OCI-LY1 (cell line): ENCODE results near the gene GABPA.

Experiments
- H2AFZ ChIP-seq: fragments of 200-600 bp; sonication (generic), shearing (Covaris generic); 2 replicates; pipeline ENCODE4 v1.6.0; 2014; ENCODE audit warnings: antibody characterized with exemption, mild to moderate bottlenecking, low read length
- H3F3A ChIP-seq: fragments of 200-600 bp; sonication (generic), shearing (Covaris generic); 2 replicates; pipeline ENCODE4 v1.6.0; 2014; ENCODE audit warnings: mild to moderate bottlenecking, antibody characterized with exemption, low read length, moderate library complexity; ENCODE audit not compliant: insufficient read depth
- H3K27ac ChIP-seq: fragments of 200-600 bp; sonication (generic); 2 replicates; pipeline ENCODE4 v1.5.1; 2014; ENCODE audit warnings: low read length, mixed run types, mild to moderate bottlenecking, low read depth; ENCODE audit not compliant: poor library complexity, severe bottlenecking
- H3K27me3 ChIP-seq: fragments of 200-600 bp; sonication (generic); 2 replicates; pipeline ENCODE4 v1.6.0; 2014; ENCODE audit warnings: antibody characterized with exemption, mild to moderate bottlenecking, low read length, moderate library complexity; ENCODE audit not compliant: insufficient read depth
- H3K36me3 ChIP-seq: fragments of 200-600 bp; sonication (generic); 2 replicates; pipeline ENCODE4 v1.6.1; 2014; ENCODE audit warnings: mild to moderate bottlenecking, antibody characterized with exemption, low read length, moderate library complexity, mixed read lengths; ENCODE audit not compliant: insufficient read depth
- H3K4me1 ChIP-seq: fragments of 200-600 bp; sonication (generic); 2 replicates; pipeline ENCODE4 v1.5.1; 2014; ENCODE audit warnings: mild to moderate bottlenecking, low read length, moderate library complexity; ENCODE audit not compliant: insufficient read depth, severe bottlenecking
- H3K4me2 ChIP-seq: fragments of 200-600 bp; sonication (generic), shearing (Covaris generic); 2 replicates; pipeline ENCODE4 v1.6.1; 2014; ENCODE audit warnings: low read length
- H3K4me3 ChIP-seq: fragments of 200-600 bp; sonication (generic); 2 replicates; pipeline ENCODE4 v1.5.1; 2014; ENCODE audit warnings: low read length, low read depth, mild to moderate bottlenecking, mixed read lengths; ENCODE audit not compliant: poor library complexity, severe bottlenecking
- H3K79me2 ChIP-seq: fragments of 200-600 bp; shearing (Covaris generic); 2 replicates; pipeline ENCODE4 v1.6.1; 2016; ENCODE audit warnings: mixed run types, low read length, mixed read lengths; ENCODE audit not compliant: insufficient read depth
- H3K9ac ChIP-seq: fragments of 200-600 bp; sonication (generic), shearing (Covaris generic); 2 replicates; pipeline ENCODE4 v1.6.1; 2014; ENCODE audit warnings: mild to moderate bottlenecking, low read length, mixed read lengths
- H3K9me2 ChIP-seq: fragments of 200-600 bp; sonication (generic), shearing (Covaris generic); 2 replicates; pipeline ENCODE4 v1.6.1; 2014; ENCODE audit warnings: low read depth, mild to moderate bottlenecking, low read length, mixed read lengths
- H3K9me3 ChIP-seq: fragments of 200-600 bp; shearing (Covaris generic); 2 replicates; pipeline ENCODE4 v1.6.1; 2014; ENCODE audit warnings: low read length, mixed read lengths
- H4K20me1 ChIP-seq: fragments of 200-600 bp; sonication (generic), shearing (Covaris generic); 2 replicates; pipeline ENCODE4 v1.6.0; 2016; ENCODE audit warnings: mild to moderate bottlenecking, low read length; ENCODE audit not compliant: insufficient read depth
- EZH2 ChIP-seq: fragments of 200-600 bp; sonication (generic), shearing (Covaris generic); IDR thresholded peaks from 2 replicates; pipeline ENCODE4 v1.8.0; 2017; ENCODE audit warnings: borderline replicate concordance, mixed run types, mild to moderate bottlenecking, antibody characterized with exemption, low read length, moderate library complexity, mixed read lengths
- TF ChIP-seq, protein P1 (sequence below): fragments of 200-600 bp; sonication (generic), shearing (Covaris generic); IDR thresholded peaks from 2 replicates; pipeline ENCODE4 v1.5.1; 2017; ENCODE audit warnings: mild to moderate bottlenecking, antibody characterized with exemption, low read length, moderate library complexity, mixed read lengths

The GABPA gene

DNA sequence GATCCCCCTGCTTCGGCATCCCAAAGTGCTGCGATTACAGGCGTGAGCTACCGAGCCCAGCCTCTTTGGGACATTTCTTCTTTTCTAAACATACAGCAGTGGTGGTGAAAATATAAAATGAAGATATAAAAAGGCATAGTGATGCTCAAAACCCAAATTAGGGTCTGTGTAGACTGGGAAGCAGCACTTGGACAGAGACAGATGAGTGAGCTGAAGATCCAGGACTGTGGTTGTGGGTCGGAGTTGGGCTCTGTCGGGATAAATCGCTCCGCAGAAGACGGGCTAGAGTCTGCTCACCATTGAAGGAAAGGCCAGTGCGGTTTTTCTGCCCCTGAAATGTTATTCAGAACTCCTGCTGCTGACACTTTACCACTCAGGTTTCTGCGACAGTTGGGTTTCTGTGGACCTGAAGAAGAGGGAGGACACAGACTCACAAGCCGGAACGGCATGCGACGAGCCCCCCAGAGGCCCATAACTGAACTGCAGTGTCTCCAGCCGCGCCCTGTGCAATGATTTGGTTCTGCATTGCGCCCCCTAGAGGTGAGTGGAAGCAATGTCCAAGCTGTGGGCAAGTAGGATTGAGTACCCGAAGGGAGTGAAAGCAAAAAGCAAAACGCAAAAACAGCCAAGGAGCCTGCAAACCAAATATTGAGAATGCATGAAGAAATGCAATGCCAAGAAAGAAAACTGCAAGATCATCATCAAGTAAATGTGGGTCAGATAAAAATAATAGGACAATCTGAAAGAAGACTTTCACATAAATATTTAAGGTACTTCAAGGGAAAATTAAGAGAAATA is 66.6 kb downstream of the GABPA start:
- no peaks in the 10 kb centered on the region for H3K4me1 ChIP-seq
- no peak overlapping the region for H3K4me2 ChIP-seq
- H3F3A ChIP-seq = no peaks in the 10 kb centered on the region
- no peak overlapping the region for H2AFZ ChIP-seq
- H3K79me2 ChIP-seq = no peaks in the 10 kb centered on the region
- TF ChIP-seq, protein P1, sequence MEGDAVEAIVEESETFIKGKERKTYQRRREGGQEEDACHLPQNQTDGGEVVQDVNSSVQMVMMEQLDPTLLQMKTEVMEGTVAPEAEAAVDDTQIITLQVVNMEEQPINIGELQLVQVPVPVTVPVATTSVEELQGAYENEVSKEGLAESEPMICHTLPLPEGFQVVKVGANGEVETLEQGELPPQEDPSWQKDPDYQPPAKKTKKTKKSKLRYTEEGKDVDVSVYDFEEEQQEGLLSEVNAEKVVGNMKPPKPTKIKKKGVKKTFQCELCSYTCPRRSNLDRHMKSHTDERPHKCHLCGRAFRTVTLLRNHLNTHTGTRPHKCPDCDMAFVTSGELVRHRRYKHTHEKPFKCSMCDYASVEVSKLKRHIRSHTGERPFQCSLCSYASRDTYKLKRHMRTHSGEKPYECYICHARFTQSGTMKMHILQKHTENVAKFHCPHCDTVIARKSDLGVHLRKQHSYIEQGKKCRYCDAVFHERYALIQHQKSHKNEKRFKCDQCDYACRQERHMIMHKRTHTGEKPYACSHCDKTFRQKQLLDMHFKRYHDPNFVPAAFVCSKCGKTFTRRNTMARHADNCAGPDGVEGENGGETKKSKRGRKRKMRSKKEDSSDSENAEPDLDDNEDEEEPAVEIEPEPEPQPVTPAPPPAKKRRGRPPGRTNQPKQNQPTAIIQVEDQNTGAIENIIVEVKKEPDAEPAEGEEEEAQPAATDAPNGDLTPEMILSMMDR = peak; percentile 100
- no peak for TF ChIP-seq EZH2
- H4K20me1 ChIP-seq = no peaks in the 10 kb centered on the region
- no peaks in the 10 kb centered on the region for H3K27me3 ChIP-seq
- no peak overlapping the region for H3K4me3 ChIP-seq
- no peaks in the 10 kb centered on the region for H3K9me2 ChIP-seq
- H3K9ac ChIP-seq = no peak overlapping the region
- H3K36me3 ChIP-seq = no peaks in the 10 kb centered on the region
- H3K27ac ChIP-seq = no peak overlapping the region
- H3K9me3 ChIP-seq = no peaks in the 10 kb centered on the region

DNA sequence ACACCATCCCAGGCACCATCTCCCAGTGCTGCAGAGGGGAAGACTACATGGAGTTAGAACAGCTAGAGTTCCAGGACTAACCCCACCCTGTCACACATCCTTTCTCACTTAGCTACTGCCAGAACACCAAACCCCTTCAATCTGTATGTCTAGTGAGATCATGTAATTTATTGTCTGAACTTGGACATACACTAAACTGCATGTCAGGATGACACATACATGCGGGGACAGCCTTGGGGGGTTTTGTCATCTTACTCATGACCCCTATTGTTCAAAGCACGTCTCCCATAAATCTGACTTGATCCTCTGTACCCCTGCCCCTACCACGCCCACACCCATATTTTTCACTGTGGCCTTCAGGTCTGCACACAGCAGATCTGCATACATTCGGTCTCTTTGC is 71.3 kb downstream of the GABPA start:
- Histone ChIP-seq H2AFZ (no peak overlapping the region), H3K27ac (no peak overlapping the region)
- TF ChIP-seq, protein P1 = no peak

DNA sequence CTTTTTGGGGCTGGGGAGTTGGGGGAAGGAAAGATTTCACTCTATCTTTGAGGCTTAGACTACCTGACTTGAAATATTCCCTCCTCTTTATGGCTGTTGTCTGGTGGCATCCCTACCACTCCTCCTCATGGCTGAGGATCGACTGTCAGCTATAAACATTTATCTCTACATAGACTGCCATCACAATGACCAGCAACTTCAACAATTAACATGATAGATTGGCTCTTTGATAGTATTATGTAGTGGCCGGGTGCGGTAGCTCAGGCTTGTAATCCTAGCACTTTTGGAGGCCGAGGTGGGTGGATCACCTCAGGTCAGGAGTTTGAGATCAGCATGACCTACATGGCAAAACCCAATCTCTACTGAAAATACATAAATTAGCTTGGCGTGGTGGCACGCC is 72.4 kb downstream of the GABPA start:
- Histone ChIP-seq H3K27ac (no peak overlapping the region), H3K4me2 (no peak overlapping the region), H3K4me3 (no peak overlapping the region)

More for the DNA sequence above, 71.3 kb downstream of the GABPA start:
- Histone ChIP-seq H3K9ac (no peak overlapping the region), H3K79me2 (no peaks in the 10 kb centered on the region), H3K9me2 (no peaks in the 10 kb centered on the region), H3F3A (no peaks in the 10 kb centered on the region), H3K4me2 (no peak overlapping the region), H3K4me3 (no peak overlapping the region), H4K20me1 (no peaks in the 10 kb centered on the region), H3K27me3 (no peaks in the 10 kb centered on the region), H3K36me3 (no peaks in the 10 kb centered on the region), H3K9me3 (no peaks in the 10 kb centered on the region), H3K4me1 (no peaks in the 10 kb centered on the region)

More for the DNA sequence above, 72.4 kb downstream of the GABPA start:
- Histone ChIP-seq H3K4me1 (no peaks in the 10 kb centered on the region), H3F3A (no peaks in the 10 kb centered on the region), H3K36me3 (no peaks in the 10 kb centered on the region), H4K20me1 (no peaks in the 10 kb centered on the region), H3K27me3 (no peaks in the 10 kb centered on the region), H2AFZ (no peak overlapping the region), H3K9me2 (no peaks in the 10 kb centered on the region), H3K9ac (no peak overlapping the region), H3K9me3 (no peaks in the 10 kb centered on the region), H3K79me2 (no peaks in the 10 kb centered on the region)
- no peak for TF ChIP-seq EZH2
- TF ChIP-seq, protein P1 = no peak
